ENCODE measurements around the gene RPL36A.

Gene RPL36A

DNA sequence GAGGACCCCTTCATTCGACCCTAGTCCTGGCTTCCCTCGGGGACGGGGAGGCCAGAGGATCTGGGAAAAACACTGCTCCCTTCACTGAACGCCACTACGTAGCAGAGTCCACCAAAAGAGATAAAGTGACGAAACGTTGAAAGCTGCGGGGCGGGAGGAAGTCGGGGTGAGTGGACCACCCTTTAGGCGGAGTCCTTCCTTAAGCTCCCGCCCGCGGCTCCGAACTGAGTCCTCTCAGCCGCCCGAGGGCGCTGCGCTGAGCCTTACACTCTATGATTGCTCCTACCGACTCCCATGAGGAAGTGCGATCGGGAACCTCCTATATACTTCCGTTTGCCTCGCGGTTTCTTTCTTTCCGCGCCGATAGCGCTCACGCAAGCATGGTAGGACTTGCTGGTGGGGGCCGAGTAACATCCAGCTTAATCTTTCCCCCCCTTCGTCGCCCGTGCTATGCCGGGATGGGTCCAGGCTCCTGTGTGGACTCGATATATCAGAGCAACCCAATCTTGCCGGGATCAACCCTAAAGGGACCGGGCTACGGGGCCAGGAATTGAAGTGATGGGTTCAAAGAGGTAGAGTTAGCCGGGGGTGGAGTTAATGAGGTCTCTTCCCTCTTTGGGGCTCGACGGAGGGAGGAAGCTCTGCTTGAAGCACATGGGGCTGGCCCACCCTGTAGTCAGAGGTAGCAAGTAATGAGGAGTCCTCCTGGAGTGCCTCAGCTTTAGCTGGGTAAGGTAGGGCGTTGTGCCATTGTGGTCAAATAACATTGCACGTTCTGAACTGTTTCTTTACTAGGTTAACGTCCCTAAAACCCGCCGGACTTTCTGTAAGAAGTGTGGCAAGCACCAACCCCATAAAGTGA, at the start of gene RPL36A:
TSS of gene RPL36A (plus strand) at position 348 of the 862 bp plus-strand sequence. CDS start at position 381, 33 bp downstream.
- peak; percentile 55 to 65 for DNase-seq (ENCODE audit: low read depth in 1 of 2, low spot score in 1 of 2)

DNA sequence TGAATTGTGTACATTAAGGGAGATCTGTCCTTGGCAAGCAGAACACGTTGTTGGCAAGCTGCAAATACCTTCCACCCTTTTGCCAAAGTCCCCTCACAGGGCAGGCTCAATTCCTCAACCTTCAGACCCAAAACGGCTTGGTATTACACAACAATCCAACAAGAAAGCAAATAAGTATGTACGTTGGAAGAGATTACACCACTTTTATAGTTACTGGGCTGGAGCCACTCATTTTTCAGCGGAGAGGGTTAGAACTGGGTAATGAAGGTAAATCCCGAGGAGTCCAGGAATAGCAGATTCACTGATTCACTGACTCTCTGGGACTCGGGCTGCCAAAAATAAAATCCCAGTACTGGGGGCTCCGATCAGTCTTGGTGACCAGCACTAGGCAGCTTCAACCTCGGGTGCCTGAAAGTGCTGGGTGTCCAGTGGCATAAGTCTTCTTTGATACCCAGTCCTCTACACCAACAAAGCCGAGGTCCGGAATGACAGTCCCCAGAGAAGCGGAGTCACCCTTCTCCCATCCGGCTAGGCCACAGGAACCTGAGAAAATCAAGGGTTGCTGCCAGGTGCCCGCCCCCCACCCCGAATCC, 42.9 kb upstream of the RPL36A start:
- no peak for DNase-seq (ENCODE audit: low read depth in 1 of 2, low spot score in 1 of 2)

DNA sequence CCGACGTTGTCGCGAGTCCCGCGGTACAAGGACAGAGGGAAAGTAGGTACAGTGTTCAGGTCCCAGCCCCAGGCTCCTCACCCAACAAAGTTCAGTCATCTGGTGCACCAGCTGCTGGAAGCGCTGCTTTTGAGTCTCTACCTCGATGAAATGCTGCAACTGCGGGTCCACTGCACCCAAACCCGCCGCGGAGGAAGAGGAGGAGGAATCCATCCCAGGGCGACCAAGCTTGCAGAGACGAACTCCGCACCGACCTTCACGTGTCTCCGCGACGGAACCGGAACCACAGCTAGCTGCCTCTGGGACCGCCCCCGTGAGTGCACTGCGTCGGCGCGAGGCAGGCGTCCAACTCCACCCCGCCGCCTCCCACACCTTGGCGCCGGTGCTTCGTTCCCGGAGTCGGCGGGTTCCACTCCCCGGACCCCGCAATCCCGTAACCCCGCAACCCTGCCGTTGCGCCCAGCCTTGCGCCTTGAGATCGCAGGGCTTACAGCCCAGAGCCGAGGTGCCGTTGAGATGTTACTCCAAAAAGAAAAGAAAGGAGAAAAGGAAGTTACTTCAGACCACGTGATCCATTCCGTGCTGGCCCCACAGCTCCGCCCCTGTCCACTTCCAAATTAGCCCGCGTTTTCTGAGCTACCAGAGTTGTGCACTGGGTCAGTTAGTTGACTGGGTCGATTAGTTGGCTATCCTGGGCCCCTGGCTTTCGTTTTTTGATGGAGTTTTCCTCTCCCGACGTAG, 42.2 kb upstream of the RPL36A start, which contains the start of gene TIMM8A:
TSS of gene TIMM8A (minus strand) at position 291 of the 741 bp plus-strand sequence. CDS start at position 213, 78 bp downstream.
- DNase-seq (ENCODE audit: low read depth in 1 of 2, low spot score in 1 of 2): peak; percentile 27 to 66

DNA sequence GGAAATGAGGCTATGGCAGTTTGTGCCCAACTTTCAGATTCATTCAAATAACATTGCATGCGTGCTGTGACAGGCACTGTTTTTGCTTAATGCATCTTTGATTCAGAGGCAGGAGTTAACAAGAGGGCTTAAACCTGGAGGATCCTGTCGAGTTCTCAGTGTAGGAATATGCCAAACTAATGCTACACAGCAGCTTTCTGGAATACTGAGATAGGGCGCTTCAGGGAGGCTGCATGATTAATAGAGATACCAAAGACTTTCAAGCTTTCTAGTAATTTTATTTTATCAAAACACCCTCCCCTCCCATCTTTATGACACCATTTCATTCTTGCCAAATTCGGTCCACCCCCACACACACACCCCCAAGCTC, 41.6 kb upstream of the RPL36A start:
- no peak for DNase-seq (ENCODE audit: low read depth in 1 of 2, low spot score in 1 of 2)

DNA sequence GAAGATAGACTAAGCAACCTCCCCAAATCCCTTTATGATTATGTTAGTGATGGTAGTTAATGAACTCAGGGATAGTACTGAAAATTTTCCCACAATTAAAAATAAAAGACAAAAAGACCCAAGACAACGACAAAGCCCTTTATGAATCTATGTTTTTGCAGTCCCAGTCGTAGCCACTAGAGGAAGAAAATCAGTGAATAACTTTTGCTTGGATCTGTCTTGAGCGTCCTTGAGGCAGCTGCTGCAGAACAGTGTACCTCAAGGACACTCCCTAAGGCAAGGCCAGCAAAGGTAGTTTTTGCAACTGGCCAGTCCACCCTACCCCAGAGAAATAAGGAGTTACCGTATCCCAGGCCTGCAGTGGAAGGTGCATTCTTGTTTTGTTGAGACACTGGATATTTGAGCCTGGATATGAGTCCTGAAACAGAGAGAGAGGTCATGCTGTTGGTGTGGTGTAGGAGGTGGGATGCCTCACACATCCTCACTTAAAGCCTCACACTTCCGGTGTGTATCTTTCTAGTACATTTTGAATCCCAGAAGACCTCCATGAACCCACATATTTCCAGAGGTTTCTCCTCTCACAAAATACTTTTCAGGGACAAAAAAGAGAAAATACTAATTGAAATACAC, 33.5 kb upstream of the RPL36A start:
- DNase-seq (ENCODE audit: low read depth in 1 of 2, low spot score in 1 of 2): no peak

DNA sequence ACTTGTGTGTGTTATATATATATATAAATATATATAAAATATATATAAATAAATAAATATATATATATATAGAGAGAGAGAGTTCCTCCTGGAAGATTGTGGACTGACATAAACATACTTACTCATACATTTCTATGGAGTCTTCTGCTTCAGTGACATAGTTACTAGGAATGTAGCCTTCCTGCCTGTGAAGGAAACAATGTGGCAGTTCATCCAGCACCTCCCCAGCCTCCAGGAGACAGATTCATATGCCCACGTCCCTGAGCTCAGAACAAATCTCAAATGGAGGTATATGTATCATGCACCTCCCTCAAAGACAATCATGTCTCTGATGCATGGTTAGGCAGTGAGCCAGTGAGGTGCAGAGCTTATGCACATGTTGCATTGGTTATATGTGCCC, 30.8 kb upstream of the RPL36A start:
- no peak for DNase-seq (ENCODE audit: low read depth in 1 of 2, low spot score in 1 of 2)

DNA sequence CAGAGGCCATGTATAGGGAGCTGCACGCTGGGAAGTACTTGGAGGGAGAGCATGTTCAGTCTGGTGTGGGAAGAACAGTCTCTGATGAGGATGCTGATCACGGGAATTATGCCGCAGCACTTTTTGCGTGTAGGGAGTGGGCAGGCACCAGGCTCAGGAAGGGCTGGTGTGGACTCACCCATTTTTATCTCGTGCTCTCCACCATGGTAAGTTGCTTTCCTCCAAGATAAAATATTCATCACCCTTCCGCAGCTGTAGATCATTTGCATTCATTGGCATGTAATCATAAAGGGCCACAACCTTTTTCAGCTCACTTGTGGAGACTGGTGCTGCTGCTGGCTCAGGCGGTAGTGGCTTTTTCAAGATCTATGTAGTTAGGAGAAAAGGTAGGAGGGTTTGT, 30.4 kb upstream of the RPL36A start:
- DNase-seq (ENCODE audit: low read depth in 1 of 2, low spot score in 1 of 2): no peak

DNA sequence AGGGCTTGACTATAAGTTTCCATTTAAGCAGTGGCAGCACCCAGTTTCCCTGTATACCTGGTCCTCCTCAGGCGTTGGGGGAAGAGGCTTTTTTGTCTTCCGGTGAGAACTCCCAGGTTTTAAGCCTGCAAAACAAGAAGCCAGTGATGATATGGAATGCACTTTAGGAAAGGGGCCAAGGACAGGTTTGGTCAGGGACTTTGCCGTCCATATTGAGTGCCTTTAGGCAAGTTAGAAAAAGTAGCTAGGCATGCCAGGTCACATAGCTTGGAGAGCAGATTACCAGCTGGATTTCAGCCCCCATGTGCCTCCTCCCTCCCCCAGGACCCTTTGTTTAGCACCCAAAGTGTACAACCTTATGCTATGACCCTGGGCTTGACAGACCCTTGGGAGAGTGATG, 28.7 kb upstream of the RPL36A start:
- DNase-seq (ENCODE audit: low read depth in 1 of 2, low spot score in 1 of 2): no peak

DNA sequence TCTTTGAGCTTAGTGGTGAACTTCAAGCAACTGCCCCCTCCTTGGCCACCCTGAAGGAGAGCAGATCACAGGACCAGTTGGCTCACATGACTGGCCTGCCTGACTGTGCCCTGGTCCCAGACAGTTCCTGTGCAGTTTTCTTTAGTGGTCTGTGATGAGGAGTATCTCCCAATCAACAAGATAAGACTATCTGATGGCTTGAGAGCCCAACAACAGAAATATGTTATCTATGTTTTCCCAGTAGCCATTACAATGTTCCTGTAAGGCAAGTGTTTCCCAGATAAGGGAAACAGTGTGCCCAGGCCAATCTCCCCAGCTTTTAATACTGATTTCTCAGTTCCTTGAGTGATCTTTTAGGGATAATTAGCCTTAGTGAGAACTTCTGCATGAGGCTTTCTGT, 28.1 kb upstream of the RPL36A start:
- no peak for DNase-seq (ENCODE audit: low read depth in 1 of 2, low spot score in 1 of 2)

DNA sequence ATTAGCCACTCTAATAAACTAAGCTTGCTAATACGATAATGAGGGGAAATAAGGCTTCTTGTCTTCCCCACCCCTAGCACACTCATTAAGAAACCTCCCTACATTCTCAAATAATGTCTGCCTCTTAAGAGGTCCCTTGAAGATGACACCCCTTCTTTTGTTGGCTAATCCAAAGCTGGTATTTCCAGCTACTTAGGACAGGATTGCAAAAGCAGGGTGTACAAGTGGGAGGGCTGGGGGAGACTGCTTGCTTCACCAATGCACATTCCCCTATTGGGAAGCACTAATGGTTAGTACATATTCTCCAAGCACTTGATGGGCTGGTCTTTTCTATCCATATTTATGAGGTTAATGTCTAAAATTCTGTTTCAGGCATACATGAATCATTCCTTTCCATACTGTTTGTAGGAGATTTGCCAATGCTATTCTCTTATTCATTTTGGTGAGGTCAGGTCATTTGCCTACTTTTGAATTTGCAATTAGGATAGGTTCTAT, 25.5 kb upstream of the RPL36A start:
- no peak for DNase-seq (ENCODE audit: low read depth in 1 of 2, low spot score in 1 of 2)

DNA sequence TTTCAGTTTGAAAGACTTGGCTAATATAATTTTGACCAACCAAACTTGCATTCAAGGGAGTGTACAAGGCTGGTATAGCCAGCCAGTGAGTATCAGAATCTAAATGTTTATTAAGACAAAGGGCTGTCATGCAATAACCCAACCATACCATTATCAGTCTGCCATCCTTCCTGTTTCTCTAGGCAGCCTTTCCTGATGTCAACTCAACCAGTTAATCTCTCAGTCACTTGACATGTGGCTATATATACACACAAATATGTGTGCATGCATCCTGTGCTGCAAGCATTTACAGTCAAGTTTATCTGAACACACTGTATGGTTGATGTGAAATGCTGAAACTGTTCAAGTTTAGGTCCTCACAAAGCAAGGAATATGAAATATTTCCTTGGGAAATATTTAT, 22.0 kb upstream of the RPL36A start:
- no peak for DNase-seq (ENCODE audit: low read depth in 1 of 2, low spot score in 1 of 2)

DNA sequence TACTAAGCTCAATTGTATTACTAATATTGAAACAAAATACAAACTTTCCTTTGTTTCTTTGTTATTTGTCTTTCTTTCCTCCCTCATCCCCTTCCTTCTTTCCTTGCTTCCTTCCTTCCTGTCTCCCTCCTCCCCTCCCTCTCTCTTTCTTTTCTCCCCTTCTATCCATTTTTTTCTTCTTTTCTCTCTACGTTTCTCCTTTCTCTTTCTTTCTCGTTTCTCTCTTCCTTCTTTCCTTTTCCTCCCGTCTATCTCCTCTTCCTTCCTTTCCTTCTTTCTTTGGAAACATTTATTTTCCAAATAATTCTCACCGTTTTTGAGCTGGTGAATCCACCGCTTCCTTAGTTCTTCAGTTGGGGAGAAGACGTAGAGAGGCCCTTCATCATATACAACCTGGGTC, 21.1 kb upstream of the RPL36A start:
- DNase-seq (ENCODE audit: low read depth in 1 of 2, low spot score in 1 of 2): no peak

DNA sequence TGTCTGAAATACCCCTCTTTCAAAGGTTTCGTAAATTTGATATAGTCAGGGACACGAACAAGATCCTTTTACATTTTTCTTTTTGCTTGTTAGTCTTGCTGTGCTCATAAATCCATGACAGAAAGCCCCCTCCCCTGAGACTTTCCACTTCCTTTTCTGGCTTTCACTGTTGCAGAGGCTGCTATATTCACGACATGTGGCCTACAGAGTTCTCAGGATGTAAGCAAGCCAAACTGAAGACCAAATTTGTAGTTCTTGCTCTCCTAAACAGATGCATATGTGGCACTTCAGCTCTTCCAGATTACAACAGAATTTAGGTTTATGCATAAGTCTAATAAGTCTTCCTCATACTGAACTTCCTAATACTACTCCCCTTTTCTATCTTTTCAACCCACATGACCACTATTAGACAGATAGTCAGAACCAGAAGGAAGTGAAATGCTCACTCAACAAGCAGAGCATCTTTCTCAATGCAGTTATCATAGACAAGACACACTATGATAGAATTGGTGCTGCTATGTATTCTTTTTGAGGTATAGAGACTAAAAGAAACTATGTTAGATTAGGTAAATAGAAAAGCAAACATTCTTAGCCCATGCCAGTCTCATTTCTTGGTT, 19.8 kb upstream of the RPL36A start:
- DNase-seq (ENCODE audit: low read depth in 1 of 2, low spot score in 1 of 2): no peak

DNA sequence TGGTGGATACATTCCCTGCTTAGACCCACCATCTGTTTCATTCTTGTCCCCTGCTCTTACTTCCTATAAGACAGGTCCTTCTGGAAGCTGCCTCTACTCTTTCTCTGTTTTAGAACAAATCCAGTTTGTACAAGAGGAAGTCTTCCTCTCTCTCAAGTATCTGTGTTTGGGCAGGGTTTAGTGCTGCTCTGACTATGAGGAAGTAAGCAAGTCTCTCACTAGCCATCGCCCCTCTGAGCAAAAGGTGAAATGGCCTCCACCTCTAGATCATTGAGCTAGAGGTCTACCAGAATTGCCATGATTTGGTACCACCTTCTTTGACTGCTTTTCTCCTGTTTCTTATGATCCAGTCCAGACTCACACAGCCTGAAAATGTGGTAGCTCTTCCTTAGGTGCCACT, 13.3 kb upstream of the RPL36A start:
- DNase-seq (ENCODE audit: low read depth in 1 of 2, low spot score in 1 of 2): no peak

DNA sequence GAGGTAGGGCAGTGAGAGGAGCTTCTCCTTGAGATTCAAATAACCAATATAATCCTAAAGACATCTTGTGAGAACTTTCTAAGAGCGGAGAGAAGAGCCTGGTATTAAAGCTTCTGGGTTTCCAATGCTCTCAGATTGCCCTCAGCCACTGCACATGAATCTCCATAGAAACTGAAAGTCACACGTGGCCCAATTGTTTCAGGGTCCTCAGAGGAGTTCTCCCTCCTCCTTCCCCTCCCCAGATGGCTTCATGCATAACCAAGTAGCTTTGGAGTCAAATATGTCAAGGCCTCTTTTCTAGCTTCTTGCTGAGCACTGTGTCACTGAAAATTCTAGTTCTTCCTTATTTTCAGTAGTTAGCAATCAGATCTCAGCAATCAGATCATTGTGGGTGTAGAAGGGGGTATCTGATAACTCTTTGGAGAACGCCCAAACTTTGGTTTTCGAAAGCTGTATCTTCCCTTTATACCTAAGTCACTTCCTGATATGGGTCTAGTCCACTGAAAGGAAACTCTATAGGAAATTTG, 7.1 kb upstream of the RPL36A start:
- DNase-seq (ENCODE audit: low read depth in 1 of 2, low spot score in 1 of 2): no peak

DNA sequence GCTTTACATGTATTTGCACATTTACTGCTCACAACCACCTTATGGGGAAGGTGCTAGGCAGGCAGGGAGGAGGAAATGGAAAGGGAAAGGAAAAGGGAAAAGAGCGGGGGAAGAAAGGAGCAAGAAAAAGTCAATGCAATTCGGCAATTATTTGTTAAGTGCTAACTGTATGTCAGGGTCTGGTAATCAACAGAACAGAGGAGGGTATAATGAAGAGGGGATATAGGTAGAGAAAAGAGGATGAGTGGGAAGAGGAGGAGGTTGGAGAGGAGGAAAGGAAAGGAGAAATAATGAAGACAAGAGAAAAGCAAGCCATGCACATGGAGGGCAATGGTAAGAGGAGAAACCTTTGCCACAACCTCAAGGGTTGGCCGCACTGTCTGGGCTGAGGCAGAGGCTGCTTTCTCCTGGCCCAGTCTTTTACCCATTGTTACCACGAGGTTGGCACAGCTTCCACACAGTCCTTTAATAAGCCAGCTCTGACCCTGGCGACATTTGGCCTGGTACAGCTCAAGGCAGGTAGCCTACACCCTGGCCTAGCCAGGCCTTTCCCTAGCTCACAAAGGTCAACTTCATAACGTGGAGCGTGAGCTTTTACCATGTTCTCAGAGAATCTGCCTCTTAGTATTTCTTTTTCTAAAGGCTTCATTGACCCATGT, 5.7 kb upstream of the RPL36A start:
- no peak for DNase-seq (ENCODE audit: low read depth in 1 of 2, low spot score in 1 of 2)

DNA sequence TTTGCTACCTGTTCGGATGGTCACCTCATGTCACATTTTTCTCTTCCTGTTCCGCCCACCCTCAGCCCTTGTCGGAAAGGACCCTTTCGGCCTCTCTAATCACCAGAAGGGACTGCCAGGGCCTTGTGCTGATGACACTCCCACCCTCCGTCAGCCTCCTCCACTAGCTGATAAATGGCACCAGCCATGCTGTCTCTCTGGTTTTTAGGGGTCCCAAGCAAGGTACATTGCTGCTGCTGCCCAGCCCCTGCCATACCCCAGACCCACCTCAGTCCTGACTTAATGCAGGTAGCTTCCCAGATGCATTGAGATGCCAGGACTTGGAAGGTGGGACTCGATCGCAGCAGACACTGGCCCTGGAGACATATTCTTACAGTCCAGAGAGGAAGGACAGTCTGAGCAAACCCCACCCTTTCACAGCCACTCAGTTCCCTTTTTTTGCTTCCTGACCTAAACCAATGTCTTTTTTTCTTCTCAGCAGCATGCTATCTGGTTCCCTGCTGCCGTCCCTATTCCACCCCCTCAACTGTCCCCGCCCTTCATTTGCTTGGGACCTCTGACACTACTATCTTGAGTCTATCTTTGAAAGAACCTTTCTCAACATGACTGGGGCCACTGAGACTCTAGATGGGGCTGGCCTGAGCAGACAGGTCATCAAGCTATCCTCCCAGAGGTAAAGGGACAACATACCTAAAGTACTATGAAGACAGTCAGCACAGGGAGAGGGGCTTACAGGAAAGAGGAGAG, 4.8 kb upstream of the RPL36A start, which contains the start of gene BTK:
TSS of gene BTK (minus strand) at position 397 of the 747 bp plus-strand sequence. CDS start 10,907 bp downstream, outside the sequence.
- no peak for DNase-seq (ENCODE audit: low read depth in 1 of 2, low spot score in 1 of 2)

DNA sequence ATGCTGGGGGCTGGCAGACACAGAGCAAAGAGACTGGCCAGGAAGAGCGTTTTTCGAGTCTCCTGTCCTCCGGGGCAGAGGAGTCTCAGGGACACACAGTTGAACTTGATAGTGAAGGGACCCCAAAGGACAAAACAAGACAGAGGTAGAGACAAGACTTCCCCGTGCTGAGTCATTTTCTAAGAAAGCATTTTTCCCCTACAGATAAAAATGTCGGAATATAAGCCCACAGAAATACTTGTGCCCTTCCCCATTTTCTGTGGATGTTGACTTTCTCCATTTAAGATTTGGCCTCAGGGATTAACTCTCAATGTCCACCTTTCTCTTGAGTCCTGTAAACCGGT, 4.3 kb upstream of the RPL36A start:
- no peak for DNase-seq (ENCODE audit: low read depth in 1 of 2, low spot score in 1 of 2)

DNA sequence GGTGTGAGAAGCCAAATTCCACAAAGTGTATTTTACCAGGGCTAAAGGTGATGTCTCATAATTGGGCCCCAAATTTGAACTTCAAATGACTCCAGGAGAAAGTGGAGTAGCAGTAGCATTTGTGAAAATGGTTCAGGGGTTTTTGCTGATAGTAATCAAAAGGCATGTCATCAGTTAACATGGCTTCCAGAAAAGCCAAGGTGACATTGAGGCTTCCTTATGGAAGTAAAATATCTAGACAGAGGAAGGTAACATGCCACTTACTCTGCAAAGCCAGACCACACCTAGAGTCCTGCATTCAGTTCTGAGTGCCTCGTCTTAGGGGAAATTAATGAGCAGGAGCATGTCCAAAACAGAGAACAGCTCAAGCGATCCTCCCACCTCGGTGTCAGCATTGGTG, 2.2 kb upstream of the RPL36A start:
- no peak for DNase-seq (ENCODE audit: low read depth in 1 of 2, low spot score in 1 of 2)

Measured in stimulated activated CD4-positive, alpha-beta T cell treated with anti-CD3 and anti-CD28 coated beads, Interleukin-15, amount 100 ng/mL, for 1 hour (primary cell).